Omental fat pad (tissue), 4 donors: ENCODE measurements around the gene PKP3. TPM values are rescaled to one million over a fixed set of nuclear protein-coding genes. Genes with fewer than 3 reads are reported as not detected.
A peak's percentile ranks its signal among the peaks of the same experiment; 100 is the strongest.
"Not testable (repeated sequence)": the region's sequence is repeated elsewhere in the genome, so short reads cannot be mapped to it uniquely, and the experiment has no call there.

Experiments used
- ATAC-seq: fragments of 150-250 bp; one replicate; pipeline ENCODE4 v1.9.1; 2016; ENCODE audit warnings: mild to moderate bottlenecking, moderate library complexity; ENCODE audit not compliant: low FRiP score
- DNase-seq: peaks from one replicate; pipeline ENCODE4 v3.0.0-alpha.2; 2019; ENCODE audit warnings: low spot score
- total RNA-seq, 4 donors: library from RNA; depleted of rRNA; stranded (reverse); fragments of >200 nt; gene quantifications; one replicate each; pipeline ENCODE4 v1.1.0, GENCODE V29; 2016
- TF ChIP-seq, protein P1 (sequence below), 3 donors: fragments of 450-650 bp; IDR thresholded peaks; one replicate each; pipeline ENCODE4 v1.5.1; 2016 to 2017; ENCODE audit warnings: antibody characterized with exemption in 3 of 3, mild to moderate bottlenecking in 3 of 3, moderate library complexity in 2 of 3

PKP3 gene, protein sequence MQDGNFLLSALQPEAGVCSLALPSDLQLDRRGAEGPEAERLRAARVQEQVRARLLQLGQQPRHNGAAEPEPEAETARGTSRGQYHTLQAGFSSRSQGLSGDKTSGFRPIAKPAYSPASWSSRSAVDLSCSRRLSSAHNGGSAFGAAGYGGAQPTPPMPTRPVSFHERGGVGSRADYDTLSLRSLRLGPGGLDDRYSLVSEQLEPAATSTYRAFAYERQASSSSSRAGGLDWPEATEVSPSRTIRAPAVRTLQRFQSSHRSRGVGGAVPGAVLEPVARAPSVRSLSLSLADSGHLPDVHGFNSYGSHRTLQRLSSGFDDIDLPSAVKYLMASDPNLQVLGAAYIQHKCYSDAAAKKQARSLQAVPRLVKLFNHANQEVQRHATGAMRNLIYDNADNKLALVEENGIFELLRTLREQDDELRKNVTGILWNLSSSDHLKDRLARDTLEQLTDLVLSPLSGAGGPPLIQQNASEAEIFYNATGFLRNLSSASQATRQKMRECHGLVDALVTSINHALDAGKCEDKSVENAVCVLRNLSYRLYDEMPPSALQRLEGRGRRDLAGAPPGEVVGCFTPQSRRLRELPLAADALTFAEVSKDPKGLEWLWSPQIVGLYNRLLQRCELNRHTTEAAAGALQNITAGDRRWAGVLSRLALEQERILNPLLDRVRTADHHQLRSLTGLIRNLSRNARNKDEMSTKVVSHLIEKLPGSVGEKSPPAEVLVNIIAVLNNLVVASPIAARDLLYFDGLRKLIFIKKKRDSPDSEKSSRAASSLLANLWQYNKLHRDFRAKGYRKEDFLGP
- under 1 TPM in 3 of 4 donors, not detected in 1; 0.09 to 0.96 (median 0.95) TPM for total RNA-seq

DNA sequence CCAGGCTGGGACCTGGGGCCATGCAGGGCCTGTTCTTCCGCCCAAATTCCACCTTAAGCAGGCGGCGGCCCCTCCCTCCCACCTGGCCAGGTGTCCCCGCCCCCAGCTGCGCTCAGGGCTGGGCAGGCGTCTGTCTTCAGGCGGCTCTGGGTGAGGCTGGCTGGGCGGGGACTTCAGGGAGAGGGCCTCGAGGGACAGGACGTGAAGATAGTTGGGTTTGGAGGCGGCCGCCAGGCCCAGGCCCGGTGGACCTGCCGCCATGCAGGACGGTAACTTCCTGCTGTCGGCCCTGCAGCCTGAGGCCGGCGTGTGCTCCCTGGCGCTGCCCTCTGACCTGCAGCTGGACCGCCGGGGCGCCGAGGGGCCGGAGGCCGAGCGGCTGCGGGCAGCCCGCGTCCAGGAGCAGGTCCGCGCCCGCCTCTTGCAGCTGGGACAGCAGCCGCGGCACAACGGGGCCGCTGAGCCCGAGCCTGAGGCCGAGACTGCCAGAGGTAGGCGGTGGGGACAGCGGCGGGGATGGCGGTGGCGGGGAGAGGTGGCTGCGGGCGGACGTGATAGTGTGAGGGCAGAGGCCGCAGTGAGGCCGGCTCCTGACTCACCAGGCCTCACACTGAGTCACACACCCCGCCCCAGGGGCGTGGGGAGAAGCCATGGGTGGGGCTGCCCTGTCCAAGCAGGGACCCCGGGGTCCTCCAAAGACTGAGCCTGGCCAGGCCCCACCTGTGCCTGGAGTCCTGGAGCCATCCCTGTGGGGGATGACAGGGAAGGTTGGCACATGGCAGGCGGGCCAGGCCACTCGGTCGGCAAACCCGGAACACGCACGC is at the start of gene PKP3:
Gene PKP3 (plus strand): TSS at position 176 of the 824 bp plus-strand sequence. CDS start 84 bp downstream, at position 260.
- peak; percentile 23 for ATAC-seq
- no peak for DNase-seq

DNA sequence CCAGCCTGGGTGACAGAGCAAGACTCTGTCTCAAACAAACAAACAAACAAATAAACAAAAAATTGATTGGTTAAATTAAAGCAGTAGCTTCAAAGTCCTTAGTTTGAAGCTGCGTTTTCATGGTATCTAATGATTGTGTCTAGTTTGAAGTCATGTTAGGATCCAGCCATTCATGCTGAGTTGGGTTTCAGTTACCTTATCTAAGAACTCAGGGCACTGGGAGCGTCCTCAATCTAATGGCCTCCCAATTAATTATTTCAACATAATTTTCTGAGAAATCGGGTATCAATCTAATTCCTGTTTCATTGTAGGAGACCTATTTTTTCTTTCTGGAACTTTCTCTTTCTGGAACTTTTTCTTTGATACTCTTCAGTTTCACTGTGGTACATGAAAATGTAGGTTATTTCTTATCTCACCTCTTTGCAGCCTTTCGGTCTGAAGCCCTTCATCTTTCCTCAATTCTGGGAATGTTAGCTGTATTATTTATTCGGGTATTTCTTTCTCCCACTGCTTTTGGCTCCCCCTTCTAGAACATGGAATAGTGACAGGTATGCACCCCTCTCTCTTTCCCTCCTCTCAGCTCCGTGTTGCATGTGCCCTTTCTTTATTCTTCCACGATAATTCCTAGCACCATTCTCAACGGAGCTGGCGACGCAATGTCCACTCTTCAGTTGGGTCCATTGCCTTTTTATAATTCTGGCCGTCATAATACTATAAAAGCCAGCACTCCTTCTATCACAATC is 49.0 kb upstream of the PKP3 start:
- ATAC-seq (no peak), DNase-seq (no peak)
- TF ChIP-seq, protein P1, sequence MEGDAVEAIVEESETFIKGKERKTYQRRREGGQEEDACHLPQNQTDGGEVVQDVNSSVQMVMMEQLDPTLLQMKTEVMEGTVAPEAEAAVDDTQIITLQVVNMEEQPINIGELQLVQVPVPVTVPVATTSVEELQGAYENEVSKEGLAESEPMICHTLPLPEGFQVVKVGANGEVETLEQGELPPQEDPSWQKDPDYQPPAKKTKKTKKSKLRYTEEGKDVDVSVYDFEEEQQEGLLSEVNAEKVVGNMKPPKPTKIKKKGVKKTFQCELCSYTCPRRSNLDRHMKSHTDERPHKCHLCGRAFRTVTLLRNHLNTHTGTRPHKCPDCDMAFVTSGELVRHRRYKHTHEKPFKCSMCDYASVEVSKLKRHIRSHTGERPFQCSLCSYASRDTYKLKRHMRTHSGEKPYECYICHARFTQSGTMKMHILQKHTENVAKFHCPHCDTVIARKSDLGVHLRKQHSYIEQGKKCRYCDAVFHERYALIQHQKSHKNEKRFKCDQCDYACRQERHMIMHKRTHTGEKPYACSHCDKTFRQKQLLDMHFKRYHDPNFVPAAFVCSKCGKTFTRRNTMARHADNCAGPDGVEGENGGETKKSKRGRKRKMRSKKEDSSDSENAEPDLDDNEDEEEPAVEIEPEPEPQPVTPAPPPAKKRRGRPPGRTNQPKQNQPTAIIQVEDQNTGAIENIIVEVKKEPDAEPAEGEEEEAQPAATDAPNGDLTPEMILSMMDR (IDR thresholded peaks at IDR 0.05) = no peak

More for the DNA sequence above, at the start of gene PKP3:
- TF ChIP-seq, protein P1 (IDR thresholded peaks at IDR 0.05) = no peak

DNA sequence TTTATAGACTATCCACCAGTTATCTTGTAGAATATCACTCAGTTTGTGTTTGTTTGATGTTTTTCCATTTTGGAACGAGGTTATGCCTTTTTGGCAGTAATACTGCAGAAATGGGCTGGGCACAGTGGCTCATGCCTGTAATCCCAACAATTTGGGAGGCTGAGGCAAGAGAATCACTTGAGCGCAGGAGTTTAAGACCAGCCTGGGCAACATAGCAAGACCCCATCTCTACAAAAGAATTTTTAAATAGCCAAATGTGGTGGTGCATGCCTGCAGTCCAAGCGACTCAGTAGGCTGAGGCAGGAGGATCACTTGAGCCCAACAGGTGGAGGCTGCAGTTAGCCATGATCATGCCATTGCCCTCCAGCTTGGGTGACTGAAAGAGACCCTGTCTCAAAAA is 47.5 kb upstream of the PKP3 start:
- no peak for DNase-seq
- ATAC-seq = no peak
- TF ChIP-seq, protein P1 (IDR thresholded peaks at IDR 0.05) = no peak

DNA sequence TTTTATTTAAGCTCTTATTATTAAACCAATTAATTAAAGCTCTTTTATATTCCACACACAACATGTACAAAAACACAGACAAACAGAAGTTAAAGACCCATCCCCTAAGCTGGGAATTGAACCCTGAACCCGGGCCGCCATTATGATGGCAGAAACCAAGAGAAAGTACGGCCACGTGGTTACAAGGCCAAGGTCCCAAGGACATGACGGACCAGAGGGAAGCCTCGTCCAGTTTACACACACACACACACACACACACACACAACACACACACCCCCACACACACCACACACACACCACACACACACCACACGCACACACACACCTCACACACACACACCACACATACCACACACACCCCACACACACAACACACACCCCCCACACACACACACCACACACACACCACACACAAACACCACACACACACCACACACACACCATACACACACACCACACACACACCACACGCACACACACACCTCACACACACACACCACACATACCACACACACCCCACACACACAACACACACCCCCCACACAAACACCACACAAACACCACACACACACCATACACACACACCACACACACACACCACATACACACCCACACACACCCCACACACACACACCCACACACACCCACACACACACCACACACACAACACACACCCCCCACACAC is 44.6 kb upstream of the PKP3 start:
- not testable (repeated sequence) for ATAC-seq, DNase-seq

DNA sequence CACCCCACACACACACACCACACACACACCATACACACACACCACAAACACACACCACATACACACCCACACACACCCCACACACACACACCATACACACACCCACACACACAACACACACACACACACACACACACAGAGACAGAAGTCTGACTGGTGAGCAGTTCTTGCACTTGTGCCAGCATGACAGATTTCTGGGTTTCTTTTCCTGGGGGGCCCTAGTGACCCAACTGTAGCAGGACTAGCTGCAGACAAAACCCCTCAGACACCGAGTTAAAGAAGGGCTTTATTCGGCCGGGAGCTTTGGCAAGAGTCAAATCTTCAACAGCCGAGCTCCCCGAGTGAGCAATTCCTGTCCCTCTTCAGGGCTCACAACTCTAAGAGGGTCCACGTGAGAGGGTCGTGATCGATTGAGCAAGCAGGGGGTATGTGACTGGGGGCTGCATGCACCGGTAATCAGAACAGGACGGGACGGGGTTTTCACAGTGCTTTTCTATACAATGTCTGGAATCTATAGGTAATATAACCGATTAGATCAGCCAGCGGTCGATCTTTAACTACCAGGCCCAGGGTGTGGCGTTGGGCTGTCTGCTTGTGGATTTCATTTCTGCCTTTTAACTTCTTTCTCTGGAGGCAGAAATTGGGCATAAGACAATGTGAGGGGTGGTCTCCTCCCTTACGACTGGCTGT is 43.8 kb upstream of the PKP3 start:
- not testable (repeated sequence) for DNase-seq

DNA sequence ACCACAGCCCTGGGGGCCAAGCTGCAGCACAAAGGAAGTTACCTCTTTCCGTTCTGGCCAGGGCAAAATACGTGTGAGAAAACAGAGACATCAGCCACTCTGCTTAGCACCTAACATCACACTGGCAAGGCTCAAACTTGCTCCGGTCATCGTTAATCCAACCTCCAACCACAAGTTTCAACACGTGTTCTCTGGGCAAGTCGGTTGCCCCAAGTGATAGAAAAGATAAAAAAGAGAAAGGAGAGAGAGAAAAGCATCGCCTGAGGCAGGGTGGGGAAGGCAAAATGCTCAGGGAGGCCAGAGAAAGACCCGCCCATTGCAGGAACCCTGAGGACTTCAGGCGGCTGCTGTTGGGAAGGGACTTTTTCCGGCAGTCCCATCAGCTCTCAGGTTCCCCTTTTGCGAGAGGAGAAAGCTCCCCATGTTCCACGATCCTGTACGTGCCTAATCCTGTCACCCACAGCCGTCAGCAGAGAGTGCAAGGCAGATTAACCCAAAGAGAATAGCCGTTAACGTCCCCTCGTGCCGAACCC is 43.2 kb upstream of the PKP3 start:
- DNase-seq (no peak), ATAC-seq (no peak)
- TF ChIP-seq, protein P1 (IDR thresholded peaks at IDR 0.05) = no peak

More for the DNA sequence above, 43.8 kb upstream of the PKP3 start:
- ATAC-seq = not testable (repeated sequence)
